Neutrophil (primary cell): Measurements from ENCODE around the gene RPS6KC1.
"Not testable (repeated sequence)": the region's sequence is repeated elsewhere in the genome, so short reads cannot be mapped to it uniquely, and the experiment has no call there.

Experiments
- H3K27ac ChIP-seq: fragments of 200-600 bp; sonication (generic); 2 replicates; pipeline ENCODE4 v1.5.1; 2016; ENCODE audit warnings: mild to moderate bottlenecking, moderate library complexity
- H3K27me3 ChIP-seq: fragments of 200-600 bp; sonication (generic); 2 replicates; pipeline ENCODE4 v1.6.0; 2016; ENCODE audit warnings: mild to moderate bottlenecking
- H3K36me3 ChIP-seq: fragments of 200-600 bp; sonication (generic); 2 replicates; pipeline ENCODE4 v1.5.1; 2017
- H3K4me1 ChIP-seq, 2 experiments: fragments of 200-600 bp in 1 of 2; sonication (generic) in 1 of 2; 1 replicate in 1 of 2; 2 replicates in 1 of 2; pipeline versions ENCODE4 v1.5.1 to v1.6.1; 2013 to 2016; ENCODE audit warnings: low read depth in 1 of 2, low read length in 1 of 2, mild to moderate bottlenecking in 1 of 2, moderate library complexity in 1 of 2; ENCODE audit not compliant: control insufficient read depth in 1 of 2, insufficient read depth in 1 of 2
- H3K4me3 ChIP-seq, 2 experiments: fragments of 200-600 bp in 1 of 2; sonication (generic) in 1 of 2; 1 replicate in 1 of 2; 2 replicates in 1 of 2; pipeline ENCODE4 v1.5.1; 2013 to 2016; ENCODE audit warnings: low read depth in 1 of 2, low read length in 1 of 2, mild to moderate bottlenecking in 1 of 2, moderate library complexity in 1 of 2
- H3K9me3 ChIP-seq: fragments of 200-600 bp; sonication (generic); 2 replicates; pipeline ENCODE4 v1.5.1; 2016
- TF ChIP-seq, protein P1 (sequence below): fragments of 200-600 bp; sonication (generic); IDR thresholded peaks from 2 replicates; pipeline ENCODE4 v1.5.1; 2016; ENCODE audit warnings: antibody characterized with exemption

The RPS6KC1 gene

DNA sequence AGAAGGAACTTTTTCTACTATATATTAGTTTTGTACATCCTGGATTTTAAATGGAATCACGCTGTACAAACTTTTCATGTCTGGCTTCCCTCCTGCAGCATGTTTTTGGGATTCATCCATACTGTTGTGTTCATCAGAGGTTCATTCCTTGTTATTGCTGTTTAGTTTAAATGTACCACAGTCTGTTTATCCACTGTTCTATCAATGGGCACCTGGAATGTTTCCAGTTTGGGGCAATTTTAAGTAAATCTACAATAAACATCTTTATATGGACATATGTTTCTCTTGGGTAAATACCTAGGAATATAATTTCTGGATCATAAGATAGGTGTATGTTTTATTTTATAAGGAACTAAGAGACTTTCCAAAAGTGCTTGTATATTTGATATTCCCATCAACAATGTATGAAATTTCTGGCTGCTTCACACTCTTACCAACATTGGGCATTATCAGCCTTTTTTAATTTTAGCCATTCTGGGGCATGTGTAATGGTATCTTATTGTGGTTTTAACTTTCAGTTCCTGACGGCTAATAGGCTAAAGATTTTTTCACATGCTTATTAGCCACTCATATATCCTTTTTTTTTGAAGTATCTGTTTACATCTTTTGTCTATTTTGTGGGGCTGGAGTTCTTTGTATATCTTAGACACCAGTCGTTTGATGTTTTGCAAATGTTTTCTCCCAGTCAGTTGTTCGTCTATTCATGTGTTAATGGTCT lies 48.8 kb downstream of the RPS6KC1 start:
- H3K36me3 ChIP-seq, result no peaks in the 10 kb centered on the region
- H3K4me1 ChIP-seq, result no peaks in the 10 kb centered on the region
- no peak overlapping the region for H3K27ac ChIP-seq
- H3K4me3 ChIP-seq, result no peak overlapping the region
- TF ChIP-seq, protein P1, sequence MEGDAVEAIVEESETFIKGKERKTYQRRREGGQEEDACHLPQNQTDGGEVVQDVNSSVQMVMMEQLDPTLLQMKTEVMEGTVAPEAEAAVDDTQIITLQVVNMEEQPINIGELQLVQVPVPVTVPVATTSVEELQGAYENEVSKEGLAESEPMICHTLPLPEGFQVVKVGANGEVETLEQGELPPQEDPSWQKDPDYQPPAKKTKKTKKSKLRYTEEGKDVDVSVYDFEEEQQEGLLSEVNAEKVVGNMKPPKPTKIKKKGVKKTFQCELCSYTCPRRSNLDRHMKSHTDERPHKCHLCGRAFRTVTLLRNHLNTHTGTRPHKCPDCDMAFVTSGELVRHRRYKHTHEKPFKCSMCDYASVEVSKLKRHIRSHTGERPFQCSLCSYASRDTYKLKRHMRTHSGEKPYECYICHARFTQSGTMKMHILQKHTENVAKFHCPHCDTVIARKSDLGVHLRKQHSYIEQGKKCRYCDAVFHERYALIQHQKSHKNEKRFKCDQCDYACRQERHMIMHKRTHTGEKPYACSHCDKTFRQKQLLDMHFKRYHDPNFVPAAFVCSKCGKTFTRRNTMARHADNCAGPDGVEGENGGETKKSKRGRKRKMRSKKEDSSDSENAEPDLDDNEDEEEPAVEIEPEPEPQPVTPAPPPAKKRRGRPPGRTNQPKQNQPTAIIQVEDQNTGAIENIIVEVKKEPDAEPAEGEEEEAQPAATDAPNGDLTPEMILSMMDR, result no peak
- H3K27me3 ChIP-seq, result no peaks in the 10 kb centered on the region
- H3K9me3 ChIP-seq, result no peaks in the 10 kb centered on the region

DNA sequence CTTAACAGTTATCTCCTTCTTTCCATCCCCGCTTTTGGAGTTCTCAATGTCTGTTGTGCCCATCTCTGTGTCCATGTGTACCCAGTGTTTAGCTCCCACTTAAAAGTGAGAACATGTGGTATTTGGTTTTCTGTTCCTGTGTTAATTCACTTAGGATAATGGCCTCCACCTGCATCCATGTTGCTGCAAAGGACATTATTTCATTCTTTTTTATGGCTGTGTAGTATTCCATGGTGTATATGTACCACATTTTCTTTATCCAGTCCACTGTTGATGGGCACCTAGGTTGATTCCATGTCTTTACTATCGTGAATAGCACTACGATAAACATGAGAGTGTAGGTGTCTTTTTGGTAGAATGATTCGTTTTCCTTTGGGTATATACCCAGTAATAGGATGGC lies 49.5 kb downstream of the RPS6KC1 start:
- H3K4me3 ChIP-seq, H3K4me1 ChIP-seq, H3K27ac ChIP-seq, H3K9me3 ChIP-seq, H3K36me3 ChIP-seq, H3K27me3 ChIP-seq: not testable (repeated sequence)

DNA sequence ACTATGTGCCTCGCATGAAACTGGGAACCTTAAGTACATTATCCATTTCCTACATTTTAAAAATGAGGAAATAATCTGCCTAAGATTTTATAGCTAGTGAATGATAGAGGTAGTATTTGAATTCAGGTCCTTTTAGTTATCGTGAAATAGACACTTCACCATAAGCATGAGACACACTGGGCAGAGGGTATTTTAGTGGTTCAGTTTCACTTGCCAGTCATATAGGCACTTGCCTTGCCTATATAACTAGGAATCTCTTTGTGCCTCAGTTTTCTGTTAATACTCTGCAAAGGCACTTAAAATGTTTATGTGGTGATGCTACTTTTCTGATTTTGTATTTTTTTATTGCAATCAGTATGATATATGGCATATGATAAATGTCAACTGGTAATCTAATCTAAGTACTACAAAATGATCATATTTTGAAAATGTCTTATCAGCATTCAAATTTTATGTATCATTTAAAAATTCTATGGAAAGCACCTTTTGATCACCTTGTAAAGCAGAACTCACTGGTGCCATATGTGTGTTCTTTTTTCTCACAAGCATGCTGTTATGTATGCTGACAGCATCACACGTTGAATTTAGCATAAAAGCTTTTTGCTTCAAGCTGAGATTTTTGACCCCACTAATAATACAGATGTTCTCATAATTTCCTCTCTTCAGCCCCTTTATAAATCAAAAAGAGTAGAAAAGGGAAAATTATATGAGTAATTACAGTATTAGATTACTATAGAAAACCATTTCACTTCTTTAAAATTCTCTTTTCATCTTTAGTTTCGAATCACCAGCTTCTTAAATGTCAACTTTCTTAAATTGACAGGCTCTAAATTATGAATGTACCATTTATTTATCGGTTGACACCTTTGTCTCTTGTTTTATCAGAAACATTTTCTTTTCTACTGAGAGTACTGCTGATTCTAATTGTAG lies 52.6 kb downstream of the RPS6KC1 start:
- H3K9me3 ChIP-seq, result no peaks in the 10 kb centered on the region
- no peak overlapping the region for H3K4me3 ChIP-seq
- no peak overlapping the region for H3K27ac ChIP-seq
- no peaks in the 10 kb centered on the region for H3K4me1 ChIP-seq
- H3K27me3 ChIP-seq, result no peaks in the 10 kb centered on the region
- TF ChIP-seq, protein P1, result no peak
- H3K36me3 ChIP-seq, result no peaks in the 10 kb centered on the region

DNA sequence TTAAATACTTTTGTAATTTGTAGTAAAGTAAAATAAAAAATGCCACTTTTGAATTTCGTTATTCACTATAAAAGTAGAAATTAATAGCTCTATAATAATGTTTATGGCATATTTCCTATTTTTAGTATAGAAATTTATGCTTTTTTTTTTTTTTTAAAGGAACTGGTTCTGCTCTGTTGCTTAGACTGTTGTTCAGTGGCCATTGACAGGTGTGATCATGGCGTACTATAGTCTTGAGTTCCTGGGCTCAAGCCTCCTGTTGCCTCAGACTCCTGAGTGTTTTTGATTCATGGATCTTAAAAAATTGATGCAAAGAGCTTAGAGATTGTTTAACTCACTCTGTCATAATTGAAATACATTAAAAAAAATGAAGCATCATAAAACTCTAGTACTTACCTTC lies 53.6 kb downstream of the RPS6KC1 start:
- H3K4me3 ChIP-seq, result no peak overlapping the region
- no peaks in the 10 kb centered on the region for H3K36me3 ChIP-seq
- H3K27ac ChIP-seq, result no peak overlapping the region
- no peaks in the 10 kb centered on the region for H3K27me3 ChIP-seq
- TF ChIP-seq, protein P1, result no peak
- H3K9me3 ChIP-seq, result no peaks in the 10 kb centered on the region
- no peaks in the 10 kb centered on the region for H3K4me1 ChIP-seq

DNA sequence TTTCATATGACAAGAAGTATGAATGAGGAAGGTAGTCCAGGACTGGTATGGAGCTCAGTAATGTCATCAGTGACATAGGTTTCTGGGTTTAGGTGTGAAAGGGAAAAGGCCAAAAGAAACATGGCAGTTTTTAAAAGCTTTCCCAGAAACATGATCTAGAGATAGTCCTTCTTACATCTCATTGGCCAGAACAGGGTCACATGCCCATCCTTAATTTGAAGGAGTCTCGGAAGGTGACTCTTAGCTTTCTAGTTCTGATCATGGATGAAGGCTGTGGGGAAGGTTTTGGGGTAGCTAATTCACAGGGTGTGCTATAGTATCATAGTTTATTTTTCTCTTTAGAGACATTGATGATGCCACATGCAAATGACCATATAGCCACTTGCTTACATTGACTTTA lies 55.3 kb downstream of the RPS6KC1 start:
- no peak overlapping the region for H3K27ac ChIP-seq
- no peak overlapping the region for H3K4me3 ChIP-seq
- H3K9me3 ChIP-seq, result no peaks in the 10 kb centered on the region
- TF ChIP-seq, protein P1, result no peak
- no peaks in the 10 kb centered on the region for H3K27me3 ChIP-seq
- H3K4me1 ChIP-seq, result no peaks in the 10 kb centered on the region
- no peaks in the 10 kb centered on the region for H3K36me3 ChIP-seq

DNA sequence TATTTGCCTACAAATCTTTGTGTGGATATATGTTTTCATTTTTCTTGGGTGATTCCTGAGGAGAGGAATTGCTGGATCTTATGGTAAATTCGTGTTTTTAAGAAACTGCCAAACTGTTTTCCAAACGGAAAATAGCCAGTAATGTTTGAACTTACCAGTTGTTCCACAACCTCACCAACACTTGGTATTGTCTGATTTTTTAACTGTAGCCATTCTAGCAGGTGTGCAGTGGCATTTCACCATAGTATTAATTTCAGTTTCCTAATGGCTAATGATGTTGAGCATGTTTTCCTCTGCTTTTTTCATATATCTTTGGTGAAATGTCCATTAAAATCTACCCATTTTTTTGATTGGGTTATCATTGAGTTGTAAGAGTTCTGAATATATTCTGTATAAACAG lies 56.6 kb downstream of the RPS6KC1 start:
- no peak overlapping the region for H3K4me3 ChIP-seq
- no peaks in the 10 kb centered on the region for H3K27me3 ChIP-seq
- H3K9me3 ChIP-seq, result no peaks in the 10 kb centered on the region
- H3K36me3 ChIP-seq, result no peaks in the 10 kb centered on the region
- TF ChIP-seq, protein P1, result no peak
- H3K27ac ChIP-seq, result no peak overlapping the region
- H3K4me1 ChIP-seq, result no peaks in the 10 kb centered on the region
